ENCODE data around the gene IQCE. TPM values are rescaled to one million over a fixed set of nuclear protein-coding genes. Genes with fewer than 3 reads are reported as not detected.
"Not testable (repeated sequence)": the region's sequence is repeated elsewhere in the genome, so short reads cannot be mapped to it uniquely, and the experiment has no call there.

The IQCE gene
- total RNA-seq, 2 experiments from 2014 or later, result 8.3 to 10.0 TPM

GRCh38 chr7:2587134-2587533 lies 28.4 kb downstream of the IQCE start:
- Mint-ChIP-seq H3K4me1 (no peaks in the 10 kb centered on the region), H3K27ac (no peak overlapping the region), H3K9me3 (no peaks in the 10 kb centered on the region), H3K36me3 (peaks cover 4% of the 10 kb centered on the region), H3K27me3 (no peaks in the 10 kb centered on the region), H3K4me3 (no peak overlapping the region)
- DNase-seq (no peak), ATAC-seq (ENCODE audit: low read depth) (no peak)
- POLR2A ChIA-PET, result no interaction called here

- Mint-ChIP-seq H3K36me3 (peaks cover 4% of the 10 kb centered on the region), H3K4me3 (no peak overlapping the region), H3K27me3 (no peaks in the 10 kb centered on the region), H3K4me1 (no peaks in the 10 kb centered on the region), H3K27ac (no peak overlapping the region), H3K9me3 (no peaks in the 10 kb centered on the region)
- ATAC-seq (ENCODE audit: low read depth) (no peak), DNase-seq (no peak)
- POLR2A ChIA-PET, result no interaction called here
These were observed 29.0 kb downstream of the IQCE start for GRCh38 chr7:2587778-2588177.

GRCh38 chr7:2589341-2589740 lies 30.6 kb downstream of the IQCE start:
- no peak for ATAC-seq (ENCODE audit: low read depth)
- POLR2A ChIA-PET, result no interaction called here
- Mint-ChIP-seq H3K36me3 (peaks cover 4% of the 10 kb centered on the region), H3K4me1 (no peaks in the 10 kb centered on the region), H3K9me3 (no peaks in the 10 kb centered on the region), H3K27me3 (no peaks in the 10 kb centered on the region), H3K27ac (no peak overlapping the region), H3K4me3 (no peak overlapping the region)
- DNase-seq, result no peak

GRCh38 chr7:2589941-2590340 lies 31.2 kb downstream of the IQCE start:
- H3K27ac Mint-ChIP-seq; H3K4me1 Mint-ChIP-seq; H3K9me3 Mint-ChIP-seq; H3K36me3 Mint-ChIP-seq; H3K4me3 Mint-ChIP-seq; ATAC-seq (ENCODE audit: low read depth); H3K27me3 Mint-ChIP-seq; DNase-seq; POLR2A ChIA-PET: not testable (repeated sequence)

GRCh38 chr7:2592375-2592865 lies 33.6 kb downstream of the IQCE start:
- ATAC-seq (ENCODE audit: low read depth) (no peak), DNase-seq (no peak)
- Mint-ChIP-seq H3K9me3 (no peaks in the 10 kb centered on the region), H3K27ac (no peak overlapping the region), H3K4me1 (no peaks in the 10 kb centered on the region), H3K36me3 (peaks cover 1% of the 10 kb centered on the region), H3K4me3 (no peak overlapping the region), H3K27me3 (no peaks in the 10 kb centered on the region)
- POLR2A ChIA-PET, result no interaction called here

GRCh38 chr7:2593036-2593727 lies 34.4 kb downstream of the IQCE start:
- Mint-ChIP-seq H3K27me3 (no peaks in the 10 kb centered on the region), H3K4me1 (no peaks in the 10 kb centered on the region), H3K9me3 (no peaks in the 10 kb centered on the region), H3K36me3 (peaks cover 1% of the 10 kb centered on the region), H3K4me3 (no peak overlapping the region), H3K27ac (no peak overlapping the region)
- POLR2A ChIA-PET, result no interaction called here
- ATAC-seq (ENCODE audit: low read depth), result no peak
- no peak for DNase-seq

- no peaks in the 10 kb centered on the region for H3K9me3 Mint-ChIP-seq
- H3K36me3 Mint-ChIP-seq, result peaks cover 5% of the 10 kb centered on the region
- H3K27me3 Mint-ChIP-seq, result no peaks in the 10 kb centered on the region
- no peaks in the 10 kb centered on the region for H3K4me1 Mint-ChIP-seq
- H3K27ac Mint-ChIP-seq, result no peak overlapping the region
- POLR2A ChIA-PET, result no interaction called here
- ATAC-seq (ENCODE audit: low read depth) (no peak), DNase-seq (no peak)
- H3K4me3 Mint-ChIP-seq, result no peak overlapping the region
These were observed 35.8 kb downstream of the IQCE start for GRCh38 chr7:2594599-2594998.

GRCh38 chr7:2595258-2595860 lies 36.6 kb downstream of the IQCE start:
- POLR2A ChIA-PET, result no interaction called here
- H3K27ac Mint-ChIP-seq, result no peak overlapping the region
- no peak for DNase-seq

GRCh38 chr7:2596464-2597272 lies 37.9 kb downstream of the IQCE start:
- POLR2A ChIA-PET, result no interaction called here
- ATAC-seq (ENCODE audit: low read depth), result no peak

More at GRCh38 chr7:2595258-2595860, 36.6 kb downstream of the IQCE start:
- no peaks in the 10 kb centered on the region for H3K9me3 Mint-ChIP-seq
- H3K27me3 Mint-ChIP-seq, result no peaks in the 10 kb centered on the region
- no peak for ATAC-seq (ENCODE audit: low read depth)
- H3K4me3 Mint-ChIP-seq, result no peak overlapping the region
- H3K36me3 Mint-ChIP-seq, result peaks cover 5% of the 10 kb centered on the region
- H3K4me1 Mint-ChIP-seq, result no peaks in the 10 kb centered on the region

GRCh38 chr7:2597273-2597640 lies 38.5 kb downstream of the IQCE start:
- POLR2A ChIA-PET, result no interaction called here
- no peaks in the 10 kb centered on the region for H3K4me1 Mint-ChIP-seq
- H3K27ac Mint-ChIP-seq, result no peak overlapping the region
- H3K36me3 Mint-ChIP-seq, result peaks cover 3% of the 10 kb centered on the region
- ATAC-seq (ENCODE audit: low read depth) (no peak), DNase-seq (no peak)
- H3K27me3 Mint-ChIP-seq, result no peaks in the 10 kb centered on the region
- H3K9me3 Mint-ChIP-seq, result no peaks in the 10 kb centered on the region
- H3K4me3 Mint-ChIP-seq, result no peak overlapping the region

More at GRCh38 chr7:2596464-2597272, 37.9 kb downstream of the IQCE start:
- H3K4me3 Mint-ChIP-seq, result no peak overlapping the region
- H3K27me3 Mint-ChIP-seq, result no peaks in the 10 kb centered on the region
- peaks cover 5% of the 10 kb centered on the region for H3K36me3 Mint-ChIP-seq
- no peaks in the 10 kb centered on the region for H3K4me1 Mint-ChIP-seq
- no peak for DNase-seq
- H3K9me3 Mint-ChIP-seq, result no peaks in the 10 kb centered on the region
- no peak overlapping the region for H3K27ac Mint-ChIP-seq

- Mint-ChIP-seq H3K36me3 (peaks cover 3% of the 10 kb centered on the region), H3K4me1 (no peaks in the 10 kb centered on the region), H3K4me3 (no peak overlapping the region), H3K9me3 (no peaks in the 10 kb centered on the region), H3K27me3 (no peaks in the 10 kb centered on the region), H3K27ac (no peak overlapping the region)
- ATAC-seq (ENCODE audit: low read depth) (no peak), DNase-seq (no peak)
- POLR2A ChIA-PET, result no interaction called here
These were observed 39.5 kb downstream of the IQCE start for GRCh38 chr7:2598154-2598823.

- ATAC-seq (ENCODE audit: low read depth), result no peak
- Mint-ChIP-seq H3K36me3 (peaks cover 3% of the 10 kb centered on the region), H3K4me1 (no peaks in the 10 kb centered on the region), H3K9me3 (no peaks in the 10 kb centered on the region), H3K27me3 (no peaks in the 10 kb centered on the region), H3K27ac (no peak overlapping the region), H3K4me3 (no peak overlapping the region)
- no peak for DNase-seq
- POLR2A ChIA-PET, result no interaction called here
These were observed 42.3 kb downstream of the IQCE start for GRCh38 chr7:2601065-2601464.

- Mint-ChIP-seq H3K27me3 (no peaks in the 10 kb centered on the region), H3K36me3 (peaks cover 3% of the 10 kb centered on the region), H3K27ac (no peak overlapping the region), H3K4me1 (no peaks in the 10 kb centered on the region), H3K9me3 (no peaks in the 10 kb centered on the region), H3K4me3 (no peak overlapping the region)
- no peak for DNase-seq
- POLR2A ChIA-PET, result no interaction called here
- no peak for ATAC-seq (ENCODE audit: low read depth)
These were observed 43.1 kb downstream of the IQCE start for GRCh38 chr7:2601907-2602306.

Data from activated naive CD8-positive, alpha-beta T cell treated with anti-CD3 and anti-CD28 coated beads, Interleukin-2, amount 10 ng/mL, durations not matched to agents 7 days and 5 days (primary cell).